Osteoblast (primary cell): ENCODE measurements around the gene SNX8. TPM values are rescaled to one million over a fixed set of nuclear protein-coding genes. Genes with fewer than 3 reads are reported as not detected.

ENCODE experiments used
- DNase-seq: peaks from one replicate; pipeline ENCODE4 v3.0.0; 2011; ENCODE audit warnings: low spot score, mixed read lengths; ENCODE audit not compliant: insufficient read length; ENCODE audit errors: missing footprints
- H2AFZ ChIP-seq: 2 replicates; pipeline ENCODE4 v1.6.0; 2011; ENCODE audit warnings: mild to moderate bottlenecking, low read length
- H3K27ac ChIP-seq: 2 replicates; pipeline ENCODE4 v1.5.1; 2011; ENCODE audit warnings: mild to moderate bottlenecking, low read depth, low read length, moderate library complexity
- H3K27me3 ChIP-seq: 2 replicates; pipeline ENCODE4 v1.6.0; 2012; ENCODE audit warnings: mild to moderate bottlenecking, control low read depth, inconsistent platforms, low read length, moderate library complexity; ENCODE audit not compliant: insufficient read depth
- H3K36me3 ChIP-seq: 2 replicates; pipeline ENCODE4 v1.5.1; 2011; ENCODE audit warnings: mild to moderate bottlenecking, low read length, control low read depth, moderate library complexity; ENCODE audit not compliant: insufficient read depth
- H3K4me1 ChIP-seq: 2 replicates; pipeline ENCODE4 v1.5.1; 2011; ENCODE audit warnings: mild to moderate bottlenecking, low read length, control low read depth, moderate library complexity; ENCODE audit not compliant: insufficient read depth
- H3K4me2 ChIP-seq: 2 replicates; pipeline ENCODE4 v1.6.0; 2011; ENCODE audit warnings: mild to moderate bottlenecking, low read length; ENCODE audit not compliant: insufficient read depth
- H3K4me3 ChIP-seq: fragments of 200-600 bp; sonication (generic); 3 replicates; pipeline ENCODE4 v1.5.1; 2012; ENCODE audit warnings: mild to moderate bottlenecking, low read length, inconsistent platforms; ENCODE audit not compliant: insufficient read depth
- H3K79me2 ChIP-seq: 2 replicates; pipeline ENCODE4 v1.6.0; 2012; ENCODE audit warnings: mild to moderate bottlenecking, low read length, control low read depth, inconsistent platforms; ENCODE audit not compliant: insufficient read depth
- H3K9me3 ChIP-seq: 2 replicates; pipeline ENCODE4 v1.5.1; 2011; ENCODE audit warnings: low read depth, low read length, control low read depth
- H4K20me1 ChIP-seq: 2 replicates; pipeline ENCODE4 v1.6.0; 2012; ENCODE audit warnings: mild to moderate bottlenecking, low read length, control low read depth; ENCODE audit not compliant: insufficient read depth
- total RNA-seq: library from RNA; depleted of rRNA; stranded (reverse); fragments of >200 nt; gene quantifications from 2 replicates; pipeline ENCODE4 v1.2.3, GENCODE V29; 2012
- TF ChIP-seq, protein P1 (sequence below): IDR thresholded peaks from 2 replicates; pipeline ENCODE4 v1.5.1; 2011; ENCODE audit warnings: mild to moderate bottlenecking, low read depth, low read length, moderate library complexity; ENCODE audit errors: extremely low read depth

Gene SNX8
- total RNA-seq, 1 donor = 16.3 TPM

- DNase-seq = no peak
- Histone ChIP-seq H3K36me3 (peaks cover 16% of the 10 kb centered on the region), H3K79me2 (peaks cover 3% of the 10 kb centered on the region), H3K27ac (no peak overlapping the region), H3K27me3 (no peaks in the 10 kb centered on the region), H4K20me1 (peaks cover 9% of the 10 kb centered on the region), H3K4me2 (no peak overlapping the region), H3K4me3 (no peak overlapping the region), H3K9me3 (no peaks in the 10 kb centered on the region), H2AFZ (no peak overlapping the region), H3K4me1 (no peaks in the 10 kb centered on the region)
- TF ChIP-seq, protein P1, sequence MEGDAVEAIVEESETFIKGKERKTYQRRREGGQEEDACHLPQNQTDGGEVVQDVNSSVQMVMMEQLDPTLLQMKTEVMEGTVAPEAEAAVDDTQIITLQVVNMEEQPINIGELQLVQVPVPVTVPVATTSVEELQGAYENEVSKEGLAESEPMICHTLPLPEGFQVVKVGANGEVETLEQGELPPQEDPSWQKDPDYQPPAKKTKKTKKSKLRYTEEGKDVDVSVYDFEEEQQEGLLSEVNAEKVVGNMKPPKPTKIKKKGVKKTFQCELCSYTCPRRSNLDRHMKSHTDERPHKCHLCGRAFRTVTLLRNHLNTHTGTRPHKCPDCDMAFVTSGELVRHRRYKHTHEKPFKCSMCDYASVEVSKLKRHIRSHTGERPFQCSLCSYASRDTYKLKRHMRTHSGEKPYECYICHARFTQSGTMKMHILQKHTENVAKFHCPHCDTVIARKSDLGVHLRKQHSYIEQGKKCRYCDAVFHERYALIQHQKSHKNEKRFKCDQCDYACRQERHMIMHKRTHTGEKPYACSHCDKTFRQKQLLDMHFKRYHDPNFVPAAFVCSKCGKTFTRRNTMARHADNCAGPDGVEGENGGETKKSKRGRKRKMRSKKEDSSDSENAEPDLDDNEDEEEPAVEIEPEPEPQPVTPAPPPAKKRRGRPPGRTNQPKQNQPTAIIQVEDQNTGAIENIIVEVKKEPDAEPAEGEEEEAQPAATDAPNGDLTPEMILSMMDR = no peak
These were observed 109.8 kb downstream of the SNX8 start for GRCh38 chr7:2204446-2204845.

DNA sequence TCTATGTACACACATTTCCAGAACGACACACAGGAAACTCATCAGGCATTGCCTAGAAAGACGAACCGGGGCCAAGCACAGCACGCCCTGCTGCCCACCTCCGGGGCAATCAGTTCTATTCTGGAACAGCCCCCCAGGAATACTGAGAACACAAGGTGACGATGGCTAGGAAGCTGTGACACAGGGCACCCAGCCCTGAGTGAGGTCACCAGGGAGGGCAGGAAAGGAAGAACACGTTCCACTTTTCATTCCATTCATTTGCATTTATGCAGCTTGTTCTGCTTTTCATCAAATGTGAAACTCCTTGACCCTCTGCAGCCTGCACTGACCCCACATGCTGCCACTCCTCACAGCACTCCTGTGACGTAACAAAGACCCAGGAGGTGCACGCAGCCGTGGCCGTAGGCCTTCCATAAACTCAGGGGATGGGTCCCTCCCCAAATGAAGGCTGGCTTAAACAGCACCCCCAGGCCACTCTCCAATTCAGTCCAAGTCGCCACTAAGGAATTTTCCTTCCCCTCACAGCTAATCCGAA lies 110.4 kb downstream of the SNX8 start:
- H3K4me2 ChIP-seq = no peak overlapping the region
- DNase-seq = peak; percentile 53
- peaks cover 22% of the 10 kb centered on the region for H3K36me3 ChIP-seq
- H3K4me1 ChIP-seq = no peaks in the 10 kb centered on the region
- H3K9me3 ChIP-seq = no peaks in the 10 kb centered on the region
- H3K79me2 ChIP-seq = peaks cover 1% of the 10 kb centered on the region
- TF ChIP-seq, protein P1 = no peak
- no peak overlapping the region for H2AFZ ChIP-seq
- H3K27me3 ChIP-seq = no peaks in the 10 kb centered on the region
- H3K27ac ChIP-seq = no peak overlapping the region
- H3K4me3 ChIP-seq = no peak overlapping the region
- H4K20me1 ChIP-seq = peaks cover 3% of the 10 kb centered on the region

GRCh38 chr7:2202901-2203765 lies 111.1 kb downstream of the SNX8 start:
- Histone ChIP-seq H3K4me1 (no peaks in the 10 kb centered on the region), H3K4me3 (no peak overlapping the region), H4K20me1 (no peaks in the 10 kb centered on the region), H3K27me3 (no peaks in the 10 kb centered on the region), H3K4me2 (no peak overlapping the region), H3K79me2 (no peaks in the 10 kb centered on the region), H3K9me3 (no peaks in the 10 kb centered on the region), H2AFZ (no peak overlapping the region), H3K27ac (no peak overlapping the region), H3K36me3 (peaks cover 16% of the 10 kb centered on the region)
- peak; percentile 76 for DNase-seq
- TF ChIP-seq, protein P1 = no peak

DNA sequence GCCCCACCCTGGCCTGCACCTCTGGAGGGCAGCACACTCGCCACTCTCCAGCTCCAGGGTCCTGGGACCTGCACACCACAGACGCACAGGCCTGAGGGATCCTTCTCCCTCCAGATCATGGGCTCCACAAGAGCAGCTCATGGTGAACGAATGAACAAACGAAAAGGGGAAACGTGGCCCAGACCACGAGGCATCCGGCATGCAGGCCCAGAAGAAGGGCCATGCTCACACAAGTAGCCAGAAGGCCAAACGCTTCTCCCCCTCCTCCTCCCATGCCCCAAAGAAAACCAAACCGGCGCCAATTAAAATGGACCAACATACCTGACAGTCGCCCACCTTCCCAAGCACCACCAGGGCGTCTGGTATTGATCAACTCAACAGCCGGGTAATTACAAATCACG lies 111.9 kb downstream of the SNX8 start:
- H3K4me3 ChIP-seq = no peak overlapping the region
- no peak overlapping the region for H2AFZ ChIP-seq
- DNase-seq = peak; percentile 32
- TF ChIP-seq, protein P1 = no peak
- no peak overlapping the region for H3K4me2 ChIP-seq
- no peaks in the 10 kb centered on the region for H3K4me1 ChIP-seq
- H3K79me2 ChIP-seq = no peaks in the 10 kb centered on the region
- H3K27me3 ChIP-seq = no peaks in the 10 kb centered on the region
- H3K36me3 ChIP-seq = peaks cover 9% of the 10 kb centered on the region
- H3K9me3 ChIP-seq = no peaks in the 10 kb centered on the region
- no peak overlapping the region for H3K27ac ChIP-seq
- no peaks in the 10 kb centered on the region for H4K20me1 ChIP-seq
